HAP-1 (cell line): Measurements from ENCODE around the gene ATP6V1B1.

Experiments
- DNase-seq, 2 experiments: peaks; one replicate each; pipeline ENCODE4 v3.0.0-alpha.2; 2016 to 2020; ENCODE audit warnings: low spot score in 2 of 2
- H3K27me3 ChIP-seq: fragments of 250-450 bp; sonication (Bioruptor Pico); 2 replicates; pipeline ENCODE4 v1.5.1; 2020; ENCODE audit warnings: low read depth, mild to moderate bottlenecking, moderate library complexity
- H3K36me3 ChIP-seq: fragments of 250-450 bp; sonication (Bioruptor Pico); replicated peaks from 2 replicates; pipeline ENCODE4 v1.5.1; 2020; ENCODE audit warnings: mild to moderate bottlenecking
- H3K4me1 ChIP-seq: fragments of 250-450 bp; sonication (Bioruptor Pico); 2 replicates; pipeline ENCODE4 v1.5.1; 2020; ENCODE audit warnings: mild to moderate bottlenecking
- H3K4me3 ChIP-seq: fragments of 250-450 bp; sonication (Bioruptor Pico); 2 replicates; pipeline ENCODE4 v1.5.1; 2020; ENCODE audit warnings: mild to moderate bottlenecking, moderate library complexity
- H3K9me3 ChIP-seq: fragments of 250-450 bp; sonication (Bioruptor Pico); 2 replicates; pipeline ENCODE4 v1.5.1; 2020; ENCODE audit warnings: mild to moderate bottlenecking, moderate library complexity
- in situ Hi-C: fragments of 300-500 bp; cut with MboI; formaldehyde crosslinking; loops from 3 replicates; pipeline ENCODE4 v1.14.3; 2020; ENCODE audit warnings: low sequenced_read_pairs, inconsistent platforms, mixed read lengths

Gene ATP6V1B1

DNA sequence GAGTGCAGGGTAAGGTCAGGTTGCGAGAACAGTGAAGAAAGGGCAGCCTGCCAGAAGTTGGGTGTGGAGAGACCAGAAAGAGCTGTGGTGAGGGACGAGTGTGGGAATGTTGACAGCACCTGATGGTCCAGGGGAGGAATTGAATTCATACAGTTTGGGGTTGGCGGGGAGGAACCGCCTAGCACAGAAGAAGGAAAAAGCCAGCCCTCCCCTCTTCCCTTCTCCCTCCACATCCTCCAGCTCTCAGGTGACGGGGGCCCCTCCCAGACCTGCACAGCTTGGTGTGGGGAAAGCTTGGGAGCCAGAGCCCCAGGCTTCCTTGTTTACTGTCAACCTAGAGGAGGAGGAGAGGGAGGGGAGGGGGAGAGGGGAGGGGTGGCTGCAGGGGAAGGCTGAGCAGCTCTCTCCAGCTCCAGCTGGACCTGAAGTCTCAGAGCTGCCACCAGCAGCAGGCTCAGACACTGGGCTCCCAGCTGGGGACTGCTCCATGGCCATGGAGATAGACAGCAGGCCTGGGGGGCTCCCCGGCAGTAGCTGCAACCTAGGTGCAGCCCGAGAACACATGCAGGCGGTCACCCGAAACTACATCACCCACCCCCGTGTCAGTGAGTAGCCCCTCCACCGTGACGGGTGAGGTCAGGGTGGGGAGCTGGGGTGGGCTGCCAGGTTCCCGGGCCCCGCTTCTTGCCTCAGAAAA is at the start of gene ATP6V1B1:
Gene ATP6V1B1, plus strand, starts transcription at position 433 of the 697 bp plus-strand sequence. Its CDS starts 55 bp downstream, at position 488.
- no peaks in the 10 kb centered on the region for H3K9me3 ChIP-seq
- no peak within 1 kb of the TSS for H3K4me3 ChIP-seq
- H3K36me3 ChIP-seq: no peaks in the 10 kb centered on the region
- DNase-seq: no peak
- no peaks in the 10 kb centered on the region for H3K4me1 ChIP-seq
- H3K27me3 ChIP-seq: no peaks in the 10 kb centered on the region
- in situ Hi-C loops: loop anchor here (25.0 kb wide), 1 partner anchor 623 kb away; the partner anchor contains the start of gene FAM136A

DNA sequence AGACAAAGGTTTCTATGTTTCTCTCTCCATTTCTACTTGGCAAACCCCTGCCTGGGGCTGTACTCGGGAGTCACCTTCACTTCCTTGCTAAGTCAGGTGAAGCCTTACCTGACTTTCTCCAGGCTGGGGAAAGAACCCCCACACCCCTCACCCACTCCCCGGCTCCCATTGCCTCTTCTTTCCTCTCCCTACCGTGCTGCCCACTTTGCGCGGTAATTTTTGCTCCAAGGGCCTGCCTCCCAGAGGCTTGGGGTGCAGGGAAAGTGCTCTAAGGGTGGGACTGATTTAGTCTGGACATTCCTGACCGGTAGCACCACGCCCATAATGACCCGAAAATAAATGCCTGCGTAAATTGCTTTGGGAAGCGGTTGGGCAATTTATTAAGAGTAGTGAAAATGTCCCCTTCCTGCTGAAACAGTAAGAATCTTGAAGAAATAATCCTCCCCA is 49.1 kb upstream of the ATP6V1B1 start:
- in situ Hi-C loops: no loop called here
- Histone ChIP-seq H3K4me3 (no peak overlapping the region), H3K9me3 (no peaks in the 10 kb centered on the region), H3K4me1 (peaks cover 4% of the 10 kb centered on the region; the same call in 1 of the 2 replicates), H3K36me3 (no peaks in the 10 kb centered on the region), H3K27me3 (no peaks in the 10 kb centered on the region)
- DNase-seq: no peak

DNA sequence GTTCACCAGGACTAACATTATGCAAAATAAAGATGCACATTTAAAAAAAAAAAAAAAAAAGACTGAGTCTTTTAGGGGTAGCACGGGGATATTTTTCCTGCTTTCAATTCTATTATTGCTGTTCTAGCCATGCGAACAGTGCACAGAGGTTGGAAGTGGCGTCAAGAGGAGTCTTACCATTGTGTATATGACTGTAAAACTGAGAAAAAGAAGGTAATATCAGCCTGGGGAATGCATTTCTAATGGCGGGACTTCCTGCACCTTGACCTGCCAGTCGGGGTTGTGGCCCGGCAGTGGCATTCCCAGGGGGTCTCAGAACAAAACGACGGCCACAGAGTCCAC is 48.5 kb upstream of the ATP6V1B1 start:
- Histone ChIP-seq H3K4me1 (peaks cover 4% of the 10 kb centered on the region; the same call in 1 of the 2 replicates), H3K27me3 (no peaks in the 10 kb centered on the region)

DNA sequence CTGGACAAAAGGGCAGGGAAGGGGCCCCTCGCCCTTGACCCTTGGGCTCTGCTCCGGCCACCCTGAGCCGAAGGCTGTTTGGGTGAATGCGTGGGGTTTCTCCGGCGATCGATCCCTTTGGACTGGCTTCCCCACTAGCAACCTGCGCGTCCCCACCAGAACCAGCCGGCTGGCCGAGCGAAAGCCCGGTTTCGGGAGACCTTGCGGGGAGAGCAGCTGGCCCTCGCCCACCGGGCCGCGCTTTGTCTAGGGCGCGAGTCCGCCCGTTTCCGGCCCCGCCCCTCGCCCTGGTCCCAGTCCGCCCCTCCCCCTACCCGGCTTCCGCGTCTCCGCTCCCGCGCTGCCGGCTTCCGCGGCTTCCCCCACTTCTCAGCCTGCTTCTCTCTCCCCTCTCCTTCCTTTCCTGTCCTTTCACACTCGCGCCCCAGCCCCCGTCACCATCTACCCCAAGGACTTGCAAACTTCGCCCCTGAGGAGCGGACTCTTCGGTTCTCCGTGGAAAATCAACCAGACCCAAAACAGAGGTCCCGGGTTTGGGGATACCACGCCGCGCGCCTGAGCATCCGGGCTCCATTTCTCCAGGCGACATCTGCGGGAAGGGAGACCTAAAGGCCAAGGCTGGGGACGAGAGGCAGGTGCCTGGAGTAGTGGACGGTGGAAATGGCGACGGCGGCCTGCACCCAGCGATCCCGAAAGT is 48.0 kb upstream of the ATP6V1B1 start:
- peaks cover 4% of the 10 kb centered on the region; the same call in 1 of the 2 replicates for H3K4me1 ChIP-seq
- DNase-seq: peak; percentile 72 to 89
- in situ Hi-C loops: no loop called here
- peak overlapping the region; percentile 31 for H3K4me3 ChIP-seq
- H3K9me3 ChIP-seq: no peaks in the 10 kb centered on the region
- no peaks in the 10 kb centered on the region for H3K27me3 ChIP-seq
- H3K36me3 ChIP-seq: no peaks in the 10 kb centered on the region

More for the DNA sequence above, 48.5 kb upstream of the ATP6V1B1 start:
- Histone ChIP-seq H3K4me3 (peak overlapping the region; percentile 31), H3K36me3 (no peaks in the 10 kb centered on the region), H3K9me3 (no peaks in the 10 kb centered on the region)
- in situ Hi-C loops: no loop called here
- no peak for DNase-seq

DNA sequence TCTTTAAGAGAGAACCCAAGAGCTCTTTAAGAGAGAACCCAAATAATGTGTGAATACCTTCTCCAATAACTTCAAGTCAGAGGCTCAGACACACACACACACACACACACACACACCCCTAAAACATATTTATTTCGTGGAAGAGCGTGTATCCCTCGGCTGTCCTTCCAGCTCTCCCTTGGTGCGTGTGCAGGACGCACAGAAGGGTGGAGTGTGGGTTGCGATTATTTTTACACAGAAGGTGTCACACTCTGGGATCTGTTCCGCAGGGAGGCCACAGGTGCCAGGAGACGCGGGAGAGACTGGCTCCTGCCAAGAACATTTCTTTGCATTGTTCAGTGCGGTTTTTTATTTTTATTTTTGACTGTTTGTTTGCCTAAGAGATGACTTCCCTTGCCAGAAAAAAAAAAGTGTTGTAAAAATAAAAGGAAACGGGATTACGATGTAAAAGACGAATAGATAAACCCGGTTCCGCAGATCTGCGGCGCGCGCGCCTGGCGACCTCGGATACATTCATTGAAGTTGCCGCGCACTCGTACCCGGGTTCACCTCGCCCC is 47.3 kb upstream of the ATP6V1B1 start:
- Histone ChIP-seq H3K4me1 (peaks cover 4% of the 10 kb centered on the region; the same call in 1 of the 2 replicates), H3K9me3 (no peaks in the 10 kb centered on the region), H3K36me3 (no peaks in the 10 kb centered on the region), H3K27me3 (no peaks in the 10 kb centered on the region), H3K4me3 (no peak overlapping the region)
- no peak for DNase-seq
- in situ Hi-C loops: no loop called here

DNA sequence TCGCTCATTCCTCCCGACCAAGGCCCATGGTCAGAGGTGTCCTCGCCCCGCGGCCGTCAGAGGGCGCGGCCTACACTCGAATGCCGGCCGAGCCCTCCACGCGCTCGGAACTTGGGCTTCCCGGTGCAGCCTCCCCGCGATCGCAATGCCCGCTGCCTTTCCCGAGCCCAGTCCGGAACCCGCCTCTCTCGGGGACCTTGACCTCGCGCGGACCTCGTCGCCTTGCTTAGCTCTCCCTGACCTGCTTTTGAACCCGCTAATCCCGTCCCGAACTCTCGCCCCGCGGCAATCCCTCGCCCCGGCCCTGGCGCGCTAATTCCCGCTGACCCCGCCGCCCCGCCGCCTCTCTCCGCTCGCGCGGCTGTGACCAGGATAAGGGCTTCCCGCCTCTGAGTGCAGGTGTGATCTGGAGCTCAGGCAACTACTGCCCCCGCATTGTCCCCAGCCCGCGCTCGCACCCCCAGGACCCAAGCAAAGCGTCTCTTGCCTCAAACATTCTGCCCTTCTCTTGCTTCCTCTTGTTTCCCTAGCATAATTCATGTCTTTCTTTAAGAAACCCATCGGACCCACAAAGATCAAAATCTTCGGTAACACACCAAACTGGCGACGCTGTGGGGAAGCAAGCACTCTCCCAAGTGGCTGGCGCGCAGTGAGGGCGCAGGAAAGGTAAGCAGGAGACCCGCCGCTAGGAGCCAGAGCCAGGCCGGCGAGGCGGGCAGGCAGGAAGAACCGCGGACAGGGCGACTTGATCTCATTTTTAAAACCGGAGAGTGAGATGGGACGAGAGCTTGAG is 46.6 kb upstream of the ATP6V1B1 start:
- H3K9me3 ChIP-seq: no peaks in the 10 kb centered on the region
- in situ Hi-C loops: no loop called here
- no peaks in the 10 kb centered on the region for H3K36me3 ChIP-seq
- no peak overlapping the region for H3K4me3 ChIP-seq
- no peaks in the 10 kb centered on the region for H3K27me3 ChIP-seq
- no peak for DNase-seq
- H3K4me1 ChIP-seq: peaks cover 4% of the 10 kb centered on the region; the same call in 1 of the 2 replicates

DNA sequence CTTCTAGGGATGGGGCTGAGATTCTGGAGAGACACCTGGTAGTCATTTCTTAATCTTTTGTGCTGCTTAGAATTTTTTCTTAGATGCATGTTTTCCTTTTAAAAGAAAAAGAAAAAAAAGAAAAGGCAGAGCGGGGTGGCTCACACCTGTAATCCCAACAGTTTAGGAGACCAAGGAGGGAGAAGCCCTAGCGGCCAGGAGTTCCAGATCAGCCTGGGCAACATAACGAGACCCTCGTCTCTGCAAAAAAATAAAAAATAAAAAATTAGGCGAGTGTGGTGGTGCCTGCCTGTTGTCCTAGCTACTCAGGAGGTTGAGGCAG is 46.0 kb upstream of the ATP6V1B1 start:
- no peaks in the 10 kb centered on the region for H3K27me3 ChIP-seq
- in situ Hi-C loops: no loop called here
- H3K36me3 ChIP-seq: no peaks in the 10 kb centered on the region
- peaks cover 4% of the 10 kb centered on the region; the same call in 1 of the 2 replicates for H3K4me1 ChIP-seq
- DNase-seq: no peak
- H3K4me3 ChIP-seq: no peak overlapping the region
- H3K9me3 ChIP-seq: no peaks in the 10 kb centered on the region

DNA sequence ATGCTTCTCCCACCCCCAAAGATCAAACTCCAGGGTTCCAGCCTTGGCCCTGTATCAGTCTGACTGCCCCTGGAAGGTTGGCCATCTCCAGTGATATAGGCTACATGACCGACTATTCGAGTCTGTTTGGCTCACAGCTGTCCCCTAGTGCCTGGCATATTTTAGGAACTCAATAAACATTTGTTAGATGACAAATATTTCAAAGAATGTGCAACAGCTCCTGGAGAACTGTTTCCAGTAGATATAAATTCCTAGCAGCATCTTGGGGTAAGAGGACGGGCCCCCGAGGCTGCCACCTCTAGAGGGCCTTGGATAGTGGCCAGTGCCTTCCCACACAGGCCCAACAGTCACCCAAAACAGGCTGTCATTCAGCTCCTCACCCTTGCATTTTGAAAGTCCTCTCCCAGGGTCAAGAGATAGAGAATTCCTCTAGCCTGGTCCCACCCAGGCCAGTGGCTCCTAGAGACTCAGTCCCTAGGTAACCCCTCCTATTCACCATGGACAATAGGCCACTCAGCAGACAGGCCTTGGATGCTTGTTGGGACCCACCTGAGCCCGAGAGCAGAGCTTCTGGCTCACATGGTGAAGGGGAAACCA is 45.1 kb upstream of the ATP6V1B1 start:
- H3K4me3 ChIP-seq: no peak overlapping the region
- in situ Hi-C loops: no loop called here
- H3K4me1 ChIP-seq: peaks cover 4% of the 10 kb centered on the region; the same call in 1 of the 2 replicates
- H3K9me3 ChIP-seq: no peaks in the 10 kb centered on the region
- H3K27me3 ChIP-seq: no peaks in the 10 kb centered on the region
- no peaks in the 10 kb centered on the region for H3K36me3 ChIP-seq
- DNase-seq: no peak

DNA sequence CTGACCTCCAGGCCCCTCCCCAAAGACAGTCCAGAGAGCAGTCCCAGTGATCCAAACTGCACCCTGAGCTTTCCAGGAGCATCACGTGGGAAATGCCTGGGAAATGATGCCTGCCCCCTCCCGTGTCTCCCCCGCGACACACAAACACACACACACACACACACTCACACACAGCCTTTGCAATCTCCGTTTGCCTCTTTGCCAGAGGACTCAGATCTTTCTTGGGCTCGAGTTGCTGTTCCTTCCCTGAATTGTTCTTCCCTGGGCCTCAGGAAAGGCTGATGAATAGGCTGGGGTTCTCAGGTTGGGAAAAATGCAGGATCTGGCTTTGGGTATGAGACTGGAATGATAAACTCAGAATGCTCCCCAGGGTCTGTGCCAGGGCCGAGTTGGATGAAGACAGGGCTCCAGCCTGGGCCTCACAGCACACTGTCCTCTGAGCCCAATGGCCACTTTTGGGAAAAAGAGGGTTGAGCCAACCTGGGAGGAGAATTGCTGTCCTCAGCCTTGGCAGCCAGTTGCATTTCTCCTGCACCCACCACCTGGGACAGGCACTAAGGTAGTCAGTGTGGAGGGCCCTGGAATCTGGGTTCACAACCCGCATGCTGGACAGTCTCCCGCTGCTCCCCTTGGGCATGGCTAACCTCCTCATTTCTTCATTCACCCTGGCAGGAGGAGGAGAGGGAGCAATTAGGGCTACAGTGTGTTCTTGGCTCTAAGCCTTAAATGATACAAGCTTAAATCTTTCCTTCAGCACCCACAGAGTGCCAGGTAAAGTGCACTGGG is 43.9 kb upstream of the ATP6V1B1 start:
- Histone ChIP-seq H3K4me3 (no peak overlapping the region), H3K4me1 (peaks cover 4% of the 10 kb centered on the region; the same call in 1 of the 2 replicates), H3K9me3 (no peaks in the 10 kb centered on the region), H3K36me3 (no peaks in the 10 kb centered on the region), H3K27me3 (no peaks in the 10 kb centered on the region)
- in situ Hi-C loops: no loop called here
- no peak for DNase-seq

DNA sequence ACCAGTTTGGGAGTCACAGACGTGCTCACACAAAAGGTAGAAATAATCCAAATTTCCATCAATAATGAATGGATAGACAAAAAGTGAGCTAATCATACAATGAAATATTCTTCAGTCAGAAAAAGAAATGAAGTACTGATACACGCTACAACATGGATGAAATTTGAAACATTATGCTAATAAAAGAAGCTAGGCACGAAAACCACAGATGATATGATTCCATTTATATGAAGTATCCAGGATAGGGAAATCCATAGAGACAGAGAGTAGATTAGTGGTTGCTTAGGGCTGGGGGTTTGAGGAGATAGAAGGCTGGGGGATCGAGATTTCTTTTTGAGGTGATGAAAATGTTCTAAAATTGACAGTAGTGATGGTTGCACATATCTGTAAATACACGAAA is 43.0 kb upstream of the ATP6V1B1 start:
- Histone ChIP-seq H3K9me3 (no peaks in the 10 kb centered on the region), H3K4me3 (no peak overlapping the region), H3K36me3 (no peaks in the 10 kb centered on the region), H3K27me3 (no peaks in the 10 kb centered on the region), H3K4me1 (no peaks in the 10 kb centered on the region)
- DNase-seq: no peak
- in situ Hi-C loops: no loop called here

DNA sequence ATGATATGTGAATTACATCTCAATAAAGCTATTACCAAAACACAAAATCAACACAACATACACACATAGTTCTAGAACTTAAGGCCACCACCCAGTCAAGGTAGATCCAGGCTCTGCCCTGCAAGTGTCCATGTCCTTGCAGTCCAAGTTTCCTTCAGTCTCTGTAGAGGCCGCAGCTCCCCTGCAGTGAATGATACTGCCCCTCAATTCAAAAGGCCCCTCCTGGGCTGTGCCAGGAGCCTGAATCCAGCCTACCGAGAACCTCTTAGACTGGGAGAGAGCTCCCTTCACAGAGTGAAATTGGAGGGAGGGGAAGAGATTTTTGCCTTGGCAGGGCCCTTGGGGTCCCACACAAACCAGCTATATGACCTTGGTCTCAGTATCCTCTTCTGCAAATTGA is 42.5 kb upstream of the ATP6V1B1 start:
- in situ Hi-C loops: no loop called here

DNA sequence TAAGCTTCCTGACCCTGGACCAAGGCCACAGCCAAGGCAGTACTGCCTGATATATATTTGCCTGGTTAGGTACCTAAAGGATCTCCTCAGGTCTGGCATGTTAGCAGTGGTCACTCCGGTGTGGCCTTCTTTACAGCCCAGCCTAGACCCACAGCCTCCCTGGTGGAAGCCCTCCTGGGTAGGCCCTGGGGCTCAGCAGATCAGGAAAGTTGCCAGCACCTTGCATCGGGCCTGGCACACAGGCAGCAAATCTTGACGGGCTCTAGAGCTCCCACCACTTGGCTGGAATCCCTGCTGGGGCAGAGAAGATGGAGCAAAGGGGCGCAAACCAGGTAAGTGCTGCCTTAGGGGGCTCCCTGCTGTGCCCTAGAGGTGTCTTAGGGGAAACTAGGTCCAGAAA is 40.9 kb upstream of the ATP6V1B1 start:
- Histone ChIP-seq H3K4me1 (peaks cover 8% of the 10 kb centered on the region), H3K4me3 (no peak overlapping the region)
- in situ Hi-C loops: no loop called here

More for the DNA sequence above, 42.5 kb upstream of the ATP6V1B1 start:
- no peaks in the 10 kb centered on the region for H3K36me3 ChIP-seq
- no peaks in the 10 kb centered on the region for H3K9me3 ChIP-seq
- H3K27me3 ChIP-seq: no peaks in the 10 kb centered on the region
- no peaks in the 10 kb centered on the region for H3K4me1 ChIP-seq
- H3K4me3 ChIP-seq: no peak overlapping the region
- DNase-seq: no peak

DNA sequence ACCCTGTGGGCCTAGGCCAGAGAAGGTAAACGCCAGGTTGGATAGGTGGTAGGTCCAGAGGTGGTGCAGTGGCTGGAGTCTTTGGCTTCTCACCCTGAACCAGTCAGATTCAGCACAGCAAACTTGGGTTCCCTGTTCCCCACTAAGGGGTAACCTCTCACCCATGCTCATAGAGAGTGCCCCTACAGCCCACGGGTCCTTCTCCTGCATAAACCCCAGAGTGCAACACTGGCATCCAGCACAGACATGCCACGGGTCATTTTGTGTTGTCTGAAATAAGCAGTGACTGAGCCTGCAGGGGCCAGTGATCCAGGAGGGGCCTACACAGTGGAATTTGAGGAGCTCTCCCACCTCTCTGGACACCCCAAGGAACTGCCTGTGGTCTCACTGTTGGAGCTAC is 40.5 kb upstream of the ATP6V1B1 start:
- in situ Hi-C loops: no loop called here
- no peak overlapping the region for H3K4me3 ChIP-seq
- no peaks in the 10 kb centered on the region for H3K27me3 ChIP-seq
- DNase-seq: no peak
- peaks cover 8% of the 10 kb centered on the region for H3K4me1 ChIP-seq
- H3K36me3 ChIP-seq: no peaks in the 10 kb centered on the region
- H3K9me3 ChIP-seq: no peaks in the 10 kb centered on the region

More for the DNA sequence above, 40.9 kb upstream of the ATP6V1B1 start:
- Histone ChIP-seq H3K9me3 (no peaks in the 10 kb centered on the region), H3K27me3 (no peaks in the 10 kb centered on the region), H3K36me3 (no peaks in the 10 kb centered on the region)
- DNase-seq: no peak
